GM19395 (cell line): ENCODE data around the gene C2orf81.

ENCODE experiments used
- ATAC-seq: cut with Tn5 transposase; IDR thresholded peaks from one replicate; pipeline ENCODE4 v1.9.1; 2021; ENCODE audit warnings: mild to moderate bottlenecking, moderate library complexity; ENCODE audit not compliant: unreplicated experiment

C2orf81 gene

DNA sequence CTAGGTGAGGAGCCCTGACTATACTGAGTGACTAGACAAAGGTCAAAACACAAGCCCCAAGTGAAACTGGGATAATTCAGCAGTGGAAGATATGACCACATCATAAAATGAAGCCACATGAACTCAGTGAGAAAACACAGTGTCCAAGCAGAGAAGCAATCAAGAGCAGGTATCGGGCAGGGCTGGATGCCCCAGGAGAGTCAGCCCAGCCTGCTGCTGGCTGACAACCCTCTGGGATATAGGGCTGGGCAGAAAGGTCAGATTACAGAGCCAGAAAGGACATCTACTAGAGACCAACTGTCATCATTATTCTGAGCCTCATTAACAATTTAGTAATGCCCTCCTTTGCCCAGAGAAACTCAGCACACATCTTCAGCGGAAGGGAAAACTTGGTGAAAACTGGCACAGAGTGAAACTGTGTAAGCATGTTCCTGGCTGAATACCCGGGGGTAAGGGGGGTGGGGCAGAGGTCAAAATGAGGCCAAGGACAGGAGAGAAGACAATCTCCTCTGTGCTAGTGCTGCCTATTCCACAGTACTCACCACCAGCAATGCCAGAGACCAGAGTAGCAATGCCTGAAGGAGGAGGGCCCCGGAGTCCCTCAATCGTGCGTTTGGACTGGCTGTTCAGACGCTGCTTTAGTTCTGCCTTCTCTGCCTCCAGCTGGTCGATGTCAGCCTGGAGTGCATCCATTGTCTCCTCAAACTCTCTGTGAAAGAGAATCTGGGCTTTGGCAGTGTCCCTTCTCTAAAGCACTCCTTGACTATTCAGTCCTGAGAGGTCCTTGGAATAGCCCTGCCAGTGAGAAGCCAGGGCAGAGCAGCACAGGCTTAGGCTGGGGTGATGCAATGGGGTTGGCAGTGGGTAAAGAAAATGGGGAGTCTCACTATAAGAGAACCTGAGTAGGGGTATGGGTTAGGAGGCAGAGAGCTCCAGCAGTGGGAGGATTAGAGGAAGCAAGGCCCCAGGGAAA, 56.6 kb downstream of the C2orf81 start:
- no peak for ATAC-seq
